GM19023 (cell line): Measurements from ENCODE around the gene CDK14.

Experiments used
- ATAC-seq: cut with Tn5 transposase; IDR thresholded peaks from one replicate; pipeline ENCODE4 v1.9.1; 2021; ENCODE audit warnings: mild to moderate bottlenecking, moderate library complexity; ENCODE audit not compliant: unreplicated experiment

Gene CDK14

GRCh38 chr7:91034459-91035368 is 438.6 kb downstream of the CDK14 start:
- no peak for ATAC-seq

DNA sequence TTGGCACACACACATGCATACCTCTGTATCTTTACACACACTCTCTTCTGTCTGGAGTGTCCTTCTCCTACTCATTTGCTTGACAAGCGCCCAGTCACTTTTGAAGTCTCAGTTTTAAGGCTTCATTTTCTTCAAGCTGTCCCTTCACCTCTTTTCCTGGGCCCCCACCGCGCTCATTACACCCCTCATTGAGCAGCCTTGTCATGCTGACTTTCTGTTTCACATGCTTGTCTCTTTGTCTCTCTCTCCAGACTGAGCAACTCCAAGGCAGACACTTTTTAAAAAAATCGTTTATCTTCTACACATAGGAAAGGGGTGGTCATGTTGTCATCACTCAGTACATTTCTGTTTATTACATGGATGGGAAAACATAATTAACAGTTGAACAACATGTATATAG is 442.9 kb downstream of the CDK14 start:
- peak; percentile 91 for ATAC-seq

DNA sequence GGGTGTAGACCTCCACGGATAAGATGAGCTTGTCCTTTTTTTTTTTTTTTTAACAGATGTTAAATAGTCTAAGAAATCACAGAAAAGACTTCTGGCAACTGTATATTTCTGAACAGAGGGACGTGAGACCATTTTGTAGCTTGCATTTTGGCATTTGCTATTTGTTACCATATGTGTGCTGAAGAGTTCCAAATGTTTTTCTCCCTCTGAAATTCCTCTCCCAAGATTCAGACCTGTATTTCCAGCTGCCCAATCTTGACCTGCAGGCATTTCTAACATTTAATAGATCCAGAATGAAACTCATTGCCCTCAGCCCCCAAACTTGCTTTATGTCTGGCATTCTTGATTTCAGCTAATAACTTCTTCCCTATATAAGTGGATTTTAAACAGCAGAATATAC is 445.0 kb downstream of the CDK14 start:
- no peak for ATAC-seq

DNA sequence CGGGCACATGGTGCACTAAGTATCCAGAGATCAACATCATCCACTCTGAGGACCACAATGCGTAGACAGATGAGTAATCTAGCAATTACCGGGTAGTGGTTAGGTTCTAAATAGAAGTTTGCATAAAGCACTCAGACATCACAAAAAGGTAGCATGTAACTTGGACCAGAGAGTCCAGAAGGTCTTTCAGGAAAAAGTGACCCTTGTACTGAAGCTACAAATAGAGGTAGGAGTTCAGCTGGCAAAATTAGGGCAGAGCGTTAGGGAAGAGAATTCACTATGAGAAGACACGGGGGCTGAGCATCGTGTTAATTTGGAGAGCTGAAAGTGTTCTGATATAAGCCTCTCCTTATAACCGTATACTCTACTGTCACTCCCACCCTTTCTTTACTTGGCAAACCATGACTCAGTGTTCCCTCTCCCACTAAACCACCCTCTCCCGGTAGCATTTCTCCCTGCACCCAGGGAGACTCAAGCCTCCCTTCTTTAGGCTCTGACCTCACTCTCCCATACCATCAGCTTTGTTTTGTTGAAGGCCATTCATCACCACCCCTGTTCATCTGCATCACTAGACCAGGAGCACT is 445.9 kb downstream of the CDK14 start:
- no peak for ATAC-seq

DNA sequence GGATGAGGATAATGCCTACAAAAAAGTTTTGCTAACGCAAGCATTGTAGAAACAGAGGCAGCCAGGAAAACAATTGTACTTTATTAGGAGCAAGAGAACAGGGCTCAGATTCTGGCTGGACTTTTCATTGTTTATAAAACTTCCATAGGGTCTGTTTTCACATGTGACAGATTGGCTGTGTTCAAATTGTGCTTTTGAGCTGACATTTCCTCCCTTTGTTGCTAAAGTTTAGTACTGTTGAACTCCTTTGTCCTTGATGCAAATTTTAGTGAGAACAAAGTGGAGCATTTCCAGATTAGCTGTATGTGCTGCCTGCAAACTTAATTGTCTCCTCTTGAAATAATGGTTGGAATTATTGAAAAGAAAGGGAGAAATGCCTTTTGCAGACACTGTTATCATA is 447.1 kb downstream of the CDK14 start:
- ATAC-seq = no peak

DNA sequence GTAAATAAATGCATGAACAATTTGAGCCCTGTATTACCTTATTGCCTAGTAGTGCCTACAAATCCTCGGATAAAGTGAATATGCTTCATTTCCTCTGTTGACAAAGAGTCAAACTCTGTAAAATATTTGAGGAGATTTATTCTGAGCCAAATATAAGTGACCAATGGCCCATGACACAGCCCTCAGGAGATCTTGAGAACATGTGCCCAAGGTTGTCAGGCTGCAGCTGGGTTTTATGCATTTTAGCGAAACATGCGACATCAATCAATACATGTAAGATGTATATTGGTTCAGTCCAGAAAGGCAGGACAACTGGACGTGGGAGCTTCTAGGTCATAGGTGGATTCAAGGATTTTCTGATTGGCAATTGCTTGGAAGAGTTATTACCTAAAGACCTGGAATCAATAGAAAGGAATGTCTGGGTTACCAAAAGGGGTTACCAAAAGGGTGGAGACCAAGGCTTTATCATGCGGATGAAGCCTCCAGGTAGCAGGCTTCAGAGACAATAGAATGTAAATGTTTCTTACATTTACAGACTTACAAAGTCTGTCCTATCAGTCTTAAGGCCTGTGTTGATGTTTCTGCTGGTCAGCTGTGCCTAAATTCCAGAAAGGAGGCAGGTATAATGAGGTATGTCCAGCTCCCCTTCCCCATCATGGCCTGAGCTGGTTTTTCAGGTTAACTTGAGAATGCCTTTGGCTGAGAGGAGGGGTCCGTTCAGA is 448.0 kb downstream of the CDK14 start:
- no peak for ATAC-seq

GRCh38 chr7:91045606-91046005 is 449.5 kb downstream of the CDK14 start:
- no peak for ATAC-seq

DNA sequence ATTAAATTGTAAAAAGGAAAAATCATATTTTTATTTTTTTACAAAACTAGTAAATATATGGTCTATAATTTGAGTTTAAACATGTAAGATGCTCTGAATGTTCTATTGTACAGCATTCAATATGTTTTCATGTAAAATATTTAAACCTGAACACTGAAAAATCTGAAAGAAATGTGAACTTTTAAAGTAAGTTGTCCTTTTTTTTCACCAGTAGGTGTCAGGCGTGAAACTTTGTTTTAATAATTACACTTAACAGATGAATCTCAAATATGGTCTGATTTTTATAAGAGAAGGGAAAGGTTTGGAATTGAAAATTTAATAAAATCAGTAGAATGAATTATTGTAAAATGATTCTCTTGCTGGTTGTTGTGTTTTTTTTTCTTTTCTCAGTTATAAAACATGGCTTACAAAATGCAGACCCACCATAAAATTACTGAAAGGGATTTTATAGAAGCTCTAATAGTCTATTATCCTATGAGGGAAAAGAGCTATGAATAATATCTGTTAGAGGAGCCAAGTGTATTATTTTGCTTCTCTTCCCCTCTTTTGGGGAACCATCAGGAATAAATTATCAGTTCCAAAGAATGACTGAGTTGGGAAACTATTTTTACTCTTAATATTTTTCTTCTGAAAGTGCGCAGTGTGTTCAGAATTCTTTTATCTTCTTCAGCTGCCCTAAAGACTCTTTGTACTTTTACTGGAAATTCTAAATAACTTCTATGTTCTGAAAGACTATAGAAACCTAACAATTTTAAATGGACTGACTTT is 450.4 kb downstream of the CDK14 start:
- ATAC-seq = no peak

DNA sequence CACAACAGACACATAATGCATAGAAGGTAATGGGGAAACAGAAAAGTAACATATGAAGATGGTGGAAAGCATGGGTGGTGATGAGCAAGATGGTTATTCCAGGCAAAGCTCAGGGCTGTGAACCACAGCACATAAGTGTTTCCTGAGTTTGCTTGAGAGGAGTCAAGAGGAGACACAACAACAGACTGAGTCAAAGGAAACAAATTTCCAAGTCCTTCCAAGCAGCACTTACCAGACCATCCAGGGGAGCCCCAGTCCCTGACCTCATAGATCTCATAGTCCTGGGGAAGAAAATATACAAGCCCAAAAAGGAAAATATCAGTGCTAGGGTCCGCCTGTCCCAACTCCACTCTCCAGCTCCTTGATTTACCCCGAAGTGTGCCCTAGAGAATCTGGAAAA is 451.5 kb downstream of the CDK14 start:
- ATAC-seq = no peak

DNA sequence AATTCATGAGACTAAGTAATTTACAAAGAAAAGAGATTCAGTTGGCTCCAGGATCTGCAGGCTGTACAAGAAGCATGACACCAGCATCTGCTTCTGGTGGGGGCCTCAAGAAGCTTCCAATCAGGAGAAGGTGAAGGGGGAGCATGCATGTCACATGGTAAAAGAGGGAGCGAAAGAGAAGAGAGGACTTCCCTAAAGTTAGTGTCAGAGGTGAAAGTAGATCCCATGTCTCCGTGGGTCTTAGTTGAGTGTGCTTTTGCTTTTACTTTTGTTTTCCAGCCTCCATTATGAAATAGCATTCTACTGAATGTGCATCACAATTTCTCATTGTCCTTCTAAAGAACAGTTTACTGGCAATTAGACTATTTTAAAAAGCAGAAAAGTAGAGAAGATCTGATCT is 454.6 kb downstream of the CDK14 start:
- ATAC-seq = peak; percentile 83

DNA sequence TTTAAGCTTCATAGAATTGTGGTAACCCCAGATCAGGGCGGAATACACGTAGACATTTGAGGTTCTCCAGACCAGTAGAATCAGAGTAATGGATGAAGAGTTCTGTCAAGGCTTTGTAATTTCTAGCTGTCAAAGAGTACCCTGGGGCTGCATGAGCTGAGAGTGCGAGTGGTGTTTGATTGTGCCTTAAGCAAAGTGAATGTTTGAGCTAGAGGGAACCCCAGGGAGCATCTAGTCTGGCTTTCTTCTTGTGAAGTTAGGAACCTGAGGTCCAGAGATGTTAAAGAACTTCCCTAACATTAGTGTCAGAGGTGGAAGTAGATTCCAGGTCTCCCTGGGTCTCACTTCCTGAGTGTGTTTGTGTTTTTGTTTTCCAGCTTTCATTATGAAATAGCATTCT is 455.8 kb downstream of the CDK14 start:
- ATAC-seq = no peak

DNA sequence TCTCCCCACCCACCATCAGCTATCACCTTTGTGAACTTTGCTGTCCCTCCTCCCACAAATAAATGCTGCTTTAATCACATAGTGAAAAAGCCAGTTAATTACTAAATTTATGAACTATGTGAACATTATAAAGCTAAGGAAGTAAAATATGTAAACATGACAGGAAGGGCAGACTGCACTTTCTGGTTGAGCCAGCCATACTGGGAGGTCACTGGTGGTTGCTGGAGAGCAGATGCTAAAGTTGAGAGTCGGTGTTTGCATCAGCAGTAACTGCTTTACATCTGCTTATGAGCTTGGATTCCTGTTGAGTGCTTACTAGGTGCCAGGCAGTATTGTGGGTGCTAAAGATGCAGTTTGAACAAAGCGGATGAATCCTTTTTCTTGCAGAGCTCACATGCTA is 458.3 kb downstream of the CDK14 start:
- no peak for ATAC-seq

GRCh38 chr7:91055219-91055618 is 459.1 kb downstream of the CDK14 start:
- no peak for ATAC-seq

DNA sequence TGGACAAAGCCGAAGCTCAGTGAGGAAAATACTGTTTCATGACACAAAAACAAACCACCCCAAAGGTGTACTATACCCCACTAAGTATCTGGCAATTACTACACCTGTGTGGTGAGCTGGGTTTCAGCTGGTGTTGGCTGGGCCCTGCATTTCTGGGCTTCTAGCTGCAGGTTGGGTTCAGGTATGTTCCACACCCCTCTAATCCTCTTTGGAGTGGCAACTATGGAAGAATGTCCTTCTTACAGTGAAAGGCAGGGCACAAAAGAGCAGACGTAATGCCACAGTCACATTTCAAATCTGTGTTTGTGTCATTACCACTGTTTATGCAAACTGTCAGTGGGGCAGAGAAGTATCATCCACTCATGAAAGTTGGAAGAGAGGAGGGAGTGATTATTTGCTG is 466.6 kb downstream of the CDK14 start:
- ATAC-seq = no peak

DNA sequence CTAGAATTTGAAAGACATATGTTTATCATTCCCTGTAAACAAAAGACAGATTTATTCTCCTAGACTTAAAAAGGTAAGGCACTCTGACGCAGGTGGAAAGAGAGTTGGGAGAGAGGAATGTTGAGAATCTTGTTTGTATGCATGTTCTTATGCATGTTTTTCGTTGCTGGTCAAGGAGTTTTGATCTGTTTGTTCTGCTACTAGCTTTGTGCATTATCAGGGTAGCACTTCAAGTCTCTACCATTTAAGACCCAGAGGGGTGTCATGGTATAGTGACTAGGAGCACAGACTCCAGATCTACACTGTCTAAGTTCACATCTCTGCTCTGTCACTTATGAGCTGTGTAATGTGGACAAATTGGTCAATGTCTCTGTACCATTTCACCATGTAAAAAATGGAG is 467.9 kb downstream of the CDK14 start:
- ATAC-seq = no peak

- ATAC-seq = no peak
Observed at GRCh38 chr7:91064938-91065337, 468.8 kb downstream of the CDK14 start.

DNA sequence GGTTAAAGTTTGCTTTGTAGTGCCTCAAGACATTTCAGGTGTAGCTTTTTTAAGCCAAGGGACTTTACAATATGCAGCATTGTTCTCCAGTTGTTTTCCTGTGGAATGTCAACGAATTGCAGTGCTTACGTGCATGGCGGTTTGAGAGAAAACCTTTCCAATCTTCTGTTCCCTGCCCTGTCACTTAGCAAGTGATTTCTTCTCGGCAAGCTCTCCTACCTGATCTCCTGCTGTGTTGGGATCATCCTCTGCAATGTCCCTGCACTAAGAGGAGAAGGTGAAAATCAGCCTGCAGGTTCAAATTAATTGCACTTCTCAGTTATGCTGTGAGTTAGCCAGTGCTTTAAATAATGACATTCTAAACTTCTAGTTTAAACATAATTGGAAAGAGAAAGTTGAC is 470.5 kb downstream of the CDK14 start:
- no peak for ATAC-seq

DNA sequence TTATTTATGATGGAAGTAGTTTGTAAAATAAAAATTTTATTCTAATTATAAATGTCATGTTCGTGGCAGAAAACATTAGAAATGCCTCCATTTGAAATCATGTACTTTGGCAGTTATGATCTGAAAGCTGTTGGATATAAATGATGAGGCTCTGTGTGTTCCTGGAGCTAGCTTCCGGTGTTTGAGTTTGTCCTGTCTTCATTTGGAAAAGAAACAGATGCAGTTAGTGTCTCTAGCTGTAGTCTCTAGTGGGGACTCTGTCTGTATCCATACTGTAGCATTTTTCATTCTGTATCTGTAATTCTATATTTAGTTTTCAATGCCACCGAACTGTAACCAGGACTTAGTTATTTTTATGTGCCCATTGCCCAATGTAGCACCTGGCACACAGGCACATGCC is 471.1 kb downstream of the CDK14 start:
- ATAC-seq = no peak

DNA sequence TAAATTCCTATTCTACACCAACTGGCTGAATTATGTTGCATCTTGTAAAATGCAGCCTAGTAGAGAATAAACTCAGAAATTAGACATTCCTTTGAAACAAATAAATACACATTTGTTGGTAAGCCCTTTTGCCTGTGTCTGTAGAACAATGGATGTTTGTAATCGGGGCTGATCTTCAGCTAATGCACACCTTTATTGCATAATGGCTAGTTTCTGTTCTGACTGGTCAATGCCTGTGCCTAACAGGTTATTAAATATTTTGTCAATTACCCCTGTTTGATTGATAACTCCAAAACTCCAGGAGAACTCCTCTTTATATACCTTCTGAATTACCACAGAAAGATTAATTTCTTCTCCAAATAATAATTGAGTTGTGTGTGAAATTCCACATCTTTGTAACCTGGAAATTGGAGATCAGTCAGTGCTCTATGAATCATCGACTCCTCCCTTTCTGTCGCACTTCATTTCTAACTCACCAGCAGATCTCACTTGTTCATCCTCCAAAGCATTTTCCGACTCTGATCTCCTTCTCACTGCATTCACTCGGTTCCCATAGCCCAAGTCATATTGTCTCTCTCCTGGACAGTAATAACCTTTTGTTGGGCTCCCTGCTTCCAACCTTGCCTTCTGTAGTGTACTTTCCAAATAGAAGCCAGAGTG is 472.1 kb downstream of the CDK14 start:
- ATAC-seq = no peak

DNA sequence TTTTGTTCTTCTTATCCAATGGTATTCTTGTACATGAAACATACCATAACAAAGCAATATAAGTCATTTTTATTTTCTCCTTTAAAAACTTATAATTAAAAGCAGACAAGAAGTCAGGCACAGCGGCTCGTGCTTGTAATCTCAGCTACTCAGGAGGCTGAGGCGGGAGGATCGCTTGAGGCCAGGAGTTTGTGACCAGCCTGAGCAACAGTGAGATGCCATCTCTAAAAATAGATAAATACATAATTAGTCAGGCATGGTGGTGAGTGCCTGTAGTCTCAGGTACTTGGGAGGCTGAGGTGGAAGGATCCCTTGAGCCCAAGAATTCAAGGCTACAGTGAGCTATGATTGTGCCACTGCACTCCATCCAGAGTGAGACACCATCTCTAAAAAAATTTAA is 473.0 kb downstream of the CDK14 start:
- no peak for ATAC-seq

- no peak for ATAC-seq
Observed at GRCh38 chr7:91079487-91079886, 483.4 kb downstream of the CDK14 start.
